GM12891 (cell line): Measurements from ENCODE around the gene RPS6KA1.

Experiments used
- POLR2A ChIP-seq: IDR thresholded peaks from 2 replicates; pipeline ENCODE4 v1.6.1; 2011; ENCODE audit warnings: low read depth, low read length, control low read depth
- POLR2AphosphoS5 ChIP-seq: IDR thresholded peaks from 2 replicates; pipeline ENCODE4 v1.6.1; 2011; ENCODE audit warnings: low read depth, low read length, control low read depth
- TAF1 ChIP-seq: IDR thresholded peaks from 2 replicates; pipeline ENCODE4 v1.6.1; 2011; ENCODE audit warnings: low read depth, low read length, control low read depth

GRCh38 chr1:26496861-26497260, 32.7 kb upstream of the RPS6KA1 start:
- no peak for TF ChIP-seq POLR2AphosphoS5
- no peak for TF ChIP-seq POLR2A
- TF ChIP-seq TAF1, result no peak
